Measurements from ENCODE around the gene SREBF1.

SREBF1 gene

GRCh38 chr17:17767887-17768418 is 68.8 kb downstream of the SREBF1 start:
- no peaks in the 10 kb centered on the region for H3K9me3 ChIP-seq (ENCODE audit: severe bottlenecking)
- H3K36me3 ChIP-seq (ENCODE audit: low read depth), result peaks cover 15% of the 10 kb centered on the region
- H3K27ac ChIP-seq (ENCODE audit: poor library complexity, severe bottlenecking), result peak overlapping the region; percentile 11
- H3K4me3 ChIP-seq (ENCODE audit: severe bottlenecking), result no peak overlapping the region
- peaks cover 8% of the 10 kb centered on the region for H3K4me1 ChIP-seq (ENCODE audit: insufficient read depth, poor library complexity, severe bottlenecking)
- DNase-seq (ENCODE audit: low spot score), result no peak
- H3K27me3 ChIP-seq (ENCODE audit: insufficient read depth, poor library complexity, severe bottlenecking), result no peaks in the 10 kb centered on the region
- ATAC-seq (ENCODE audit: low read depth), result no peak
- no peak for TF ChIP-seq CTCF (IDR thresholded peaks at IDR 0.05; ENCODE audit: poor library complexity, severe bottlenecking)

- H3K36me3 ChIP-seq (ENCODE audit: low read depth), result peaks cover 15% of the 10 kb centered on the region
- TF ChIP-seq CTCF (IDR thresholded peaks at IDR 0.05; ENCODE audit: poor library complexity, severe bottlenecking), result no peak
- peaks cover 6% of the 10 kb centered on the region for H3K4me1 ChIP-seq (ENCODE audit: insufficient read depth, poor library complexity, severe bottlenecking)
- no peak overlapping the region for H3K27ac ChIP-seq (ENCODE audit: poor library complexity, severe bottlenecking)
- H3K27me3 ChIP-seq (ENCODE audit: insufficient read depth, poor library complexity, severe bottlenecking), result no peaks in the 10 kb centered on the region
- H3K4me3 ChIP-seq (ENCODE audit: severe bottlenecking), result no peak overlapping the region
- ATAC-seq (ENCODE audit: low read depth) (no peak), DNase-seq (ENCODE audit: low spot score) (no peak)
- no peaks in the 10 kb centered on the region for H3K9me3 ChIP-seq (ENCODE audit: severe bottlenecking)
Observed at GRCh38 chr17:17767154-17767869, 69.5 kb downstream of the SREBF1 start.

GRCh38 chr17:17766744-17767120 is 70.1 kb downstream of the SREBF1 start:
- H3K27me3 ChIP-seq (ENCODE audit: insufficient read depth, poor library complexity, severe bottlenecking), result no peaks in the 10 kb centered on the region
- no peak for TF ChIP-seq CTCF (IDR thresholded peaks at IDR 0.05; ENCODE audit: poor library complexity, severe bottlenecking)
- peaks cover 6% of the 10 kb centered on the region for H3K4me1 ChIP-seq (ENCODE audit: insufficient read depth, poor library complexity, severe bottlenecking)
- no peaks in the 10 kb centered on the region for H3K9me3 ChIP-seq (ENCODE audit: severe bottlenecking)
- DNase-seq (ENCODE audit: low spot score) (no peak), ATAC-seq (ENCODE audit: low read depth) (no peak)
- H3K36me3 ChIP-seq (ENCODE audit: low read depth), result peaks cover 15% of the 10 kb centered on the region
- H3K4me3 ChIP-seq (ENCODE audit: severe bottlenecking), result no peak overlapping the region
- H3K27ac ChIP-seq (ENCODE audit: poor library complexity, severe bottlenecking), result no peak overlapping the region

- ATAC-seq (ENCODE audit: low read depth) (no peak), DNase-seq (ENCODE audit: low spot score) (no peak)
- peak overlapping the region; percentile 21 for H3K27ac ChIP-seq (ENCODE audit: poor library complexity, severe bottlenecking)
Observed at GRCh38 chr17:17766077-17766743, 70.6 kb downstream of the SREBF1 start.

More at GRCh38 chr17:17766077-17766743, 70.6 kb downstream of the SREBF1 start:
- no peak for TF ChIP-seq CTCF (IDR thresholded peaks at IDR 0.05; ENCODE audit: poor library complexity, severe bottlenecking)
- no peak overlapping the region for H3K4me3 ChIP-seq (ENCODE audit: severe bottlenecking)
- peaks cover 15% of the 10 kb centered on the region for H3K36me3 ChIP-seq (ENCODE audit: low read depth)
- H3K4me1 ChIP-seq (ENCODE audit: insufficient read depth, poor library complexity, severe bottlenecking), result peaks cover 6% of the 10 kb centered on the region
- no peaks in the 10 kb centered on the region for H3K9me3 ChIP-seq (ENCODE audit: severe bottlenecking)
- H3K27me3 ChIP-seq (ENCODE audit: insufficient read depth, poor library complexity, severe bottlenecking), result no peaks in the 10 kb centered on the region

Data from RWPE2 (cell line).